Upper lobe of left lung (tissue), 6 donors: Measurements from ENCODE around the gene NUP62CL. TPM values are rescaled to one million over a fixed set of nuclear protein-coding genes. Genes with fewer than 3 reads are reported as not detected.
A peak's percentile ranks its signal among the peaks of the same experiment; 100 is the strongest.

ENCODE experiments used
- ATAC-seq, 2 donors: fragments of 200-7000 bp; cut with Tn5 transposase; one replicate each; pipeline ENCODE4 v1.9.1; 2022; ENCODE audit warnings: mild to moderate bottlenecking in 2 of 2, moderate library complexity in 2 of 2; ENCODE audit not compliant: low FRiP score in 2 of 2
- DNase-seq, 2 donors: peaks; one replicate each; pipeline ENCODE4 v3.0.0-alpha.2; 2019 to 2020
- H3K27ac ChIP-seq, 4 donors: fragments of 200-600 bp; sonication (generic); one replicate each; pipeline ENCODE4 v1.5.1; 2016 to 2019
- H3K27me3 ChIP-seq, 4 donors: fragments of 200-600 bp; sonication (generic); one replicate each; pipeline ENCODE4 v1.5.1; 2017 to 2019
- H3K36me3 ChIP-seq, 4 donors: fragments of 200-600 bp; sonication (generic); one replicate each; pipeline ENCODE4 v1.5.1; 2016 to 2019
- H3K4me1 ChIP-seq, 4 donors: fragments of 200-600 bp; sonication (generic); one replicate each; pipeline ENCODE4 v1.5.1; 2018 to 2019
- H3K4me3 ChIP-seq, 4 donors: fragments of 200-600 bp; sonication (generic); one replicate each; pipeline ENCODE4 v1.5.1; 2017 to 2019; ENCODE audit warnings: mild to moderate bottlenecking in 2 of 4, moderate library complexity in 1 of 4
- H3K9me3 ChIP-seq, 4 donors: fragments of 200-600 bp; sonication (generic); one replicate each; pipeline ENCODE4 v1.5.1; 2018 to 2019
- EP300 ChIP-seq, 4 donors: sonication (generic); formaldehyde crosslinking; IDR thresholded peaks; one replicate each; pipeline ENCODE4 v1.5.1; 2017; ENCODE audit warnings: antibody characterized with exemption in 4 of 4, control low read depth in 2 of 4
- POLR2A ChIP-seq, 4 donors: fragments of 450-650 bp; IDR thresholded peaks; one replicate each; pipeline ENCODE4 v1.5.1; 2016 to 2017; ENCODE audit warnings: antibody characterized with exemption in 4 of 4, mild to moderate bottlenecking in 2 of 4
- POLR2AphosphoS5 ChIP-seq, 2 donors: sonication (generic); formaldehyde crosslinking; IDR thresholded peaks; one replicate each; pipeline ENCODE4 v1.5.1; 2017; ENCODE audit warnings: antibody characterized with exemption in 2 of 2
- WGBS, 2 donors: methylation state at CpG; one replicate each; pipeline ENCODE4 v1.1.5; 2017 to 2018; 5-methylcytosine and 5-hydroxymethylcytosine counted together
- total RNA-seq, 6 donors: library from RNA; depleted of rRNA in 4 of 6; stranded (reverse); fragments of >200 nt in 4 of 6; gene quantifications; one replicate each; pipeline versions ENCODE4 v1.1.0 to v1.2.1, GENCODE V29; 2016 to 2021
- TF ChIP-seq, protein P1 (sequence below), 6 experiments: fragments of 450-650 bp in 4 of 6; fragments of 200-600 bp in 2 of 6; sonication (generic) in 2 of 6; IDR thresholded peaks; one replicate each; pipeline ENCODE4 v1.5.1; 2016 to 2019; ENCODE audit warnings: antibody characterized with exemption in 6 of 6
- donor health status: DM: no; HTN: no; CAD: no; lungs with moderate emphysema.
- donor health status: DM: no; HTN: yes; CAD: no; lungs with severe emphysema.

Gene NUP62CL
- total RNA-seq, 6 donors from 2014 or later = 1.5 to 22.0 (median 2.6) TPM

DNA sequence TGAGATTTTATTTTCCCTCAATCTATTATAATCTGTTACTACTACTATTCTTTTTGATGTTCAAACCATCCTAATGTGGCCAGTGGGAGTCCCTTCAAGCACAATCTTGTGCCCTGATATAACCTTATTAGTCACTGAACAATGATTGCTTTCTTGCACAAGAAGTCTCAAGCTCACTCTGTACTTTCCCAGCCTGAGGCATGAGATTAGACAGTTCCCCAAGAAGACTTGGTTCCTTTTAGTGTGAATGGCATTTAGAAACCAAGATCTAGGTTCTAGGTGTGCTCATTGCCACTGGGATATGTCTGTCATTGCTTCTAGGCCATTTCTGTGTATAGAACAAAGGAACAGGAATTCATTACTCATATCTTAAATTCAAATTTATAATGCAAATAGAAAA lies 59.6 kb downstream of the NUP62CL start:
- DNase-seq (no peak), ATAC-seq (no peak)
- Histone ChIP-seq H3K27ac (no peak overlapping the region), H3K9me3 (no peaks in the 10 kb centered on the region), H3K4me1 (no peaks in the 10 kb centered on the region), H3K27me3 (no peaks in the 10 kb centered on the region), H3K36me3 (no peaks in the 10 kb centered on the region), H3K4me3 (no peak overlapping the region)
- TF ChIP-seq POLR2A (IDR thresholded peaks at IDR 0.05) = no peak
- TF ChIP-seq EP300 (IDR thresholded peaks at IDR 0.05) = no peak
- no peak for TF ChIP-seq POLR2AphosphoS5 (IDR thresholded peaks at IDR 0.05)
- TF ChIP-seq, protein P1, sequence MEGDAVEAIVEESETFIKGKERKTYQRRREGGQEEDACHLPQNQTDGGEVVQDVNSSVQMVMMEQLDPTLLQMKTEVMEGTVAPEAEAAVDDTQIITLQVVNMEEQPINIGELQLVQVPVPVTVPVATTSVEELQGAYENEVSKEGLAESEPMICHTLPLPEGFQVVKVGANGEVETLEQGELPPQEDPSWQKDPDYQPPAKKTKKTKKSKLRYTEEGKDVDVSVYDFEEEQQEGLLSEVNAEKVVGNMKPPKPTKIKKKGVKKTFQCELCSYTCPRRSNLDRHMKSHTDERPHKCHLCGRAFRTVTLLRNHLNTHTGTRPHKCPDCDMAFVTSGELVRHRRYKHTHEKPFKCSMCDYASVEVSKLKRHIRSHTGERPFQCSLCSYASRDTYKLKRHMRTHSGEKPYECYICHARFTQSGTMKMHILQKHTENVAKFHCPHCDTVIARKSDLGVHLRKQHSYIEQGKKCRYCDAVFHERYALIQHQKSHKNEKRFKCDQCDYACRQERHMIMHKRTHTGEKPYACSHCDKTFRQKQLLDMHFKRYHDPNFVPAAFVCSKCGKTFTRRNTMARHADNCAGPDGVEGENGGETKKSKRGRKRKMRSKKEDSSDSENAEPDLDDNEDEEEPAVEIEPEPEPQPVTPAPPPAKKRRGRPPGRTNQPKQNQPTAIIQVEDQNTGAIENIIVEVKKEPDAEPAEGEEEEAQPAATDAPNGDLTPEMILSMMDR (IDR thresholded peaks at IDR 0.05) = no peak

DNA sequence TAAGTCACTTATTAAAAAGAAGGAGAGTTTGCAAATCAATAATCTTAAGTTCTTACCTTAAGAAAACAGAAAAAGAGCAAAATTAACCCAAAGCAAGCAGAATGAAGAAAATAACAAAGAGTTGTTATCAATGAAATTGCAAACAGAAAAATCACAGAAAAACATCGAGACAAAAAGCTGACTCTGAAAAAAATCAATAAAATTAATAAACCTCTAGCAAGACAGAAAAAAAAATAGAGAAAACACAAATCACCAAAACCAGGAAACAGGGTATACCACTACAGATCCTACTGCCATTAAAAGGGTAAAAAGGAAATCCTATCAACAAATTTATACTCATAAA lies 70.3 kb downstream of the NUP62CL start:
- TF ChIP-seq, protein P1 (IDR thresholded peaks at IDR 0.05) = no peak
- no peaks in the 10 kb centered on the region for H3K9me3 ChIP-seq
- no peaks in the 10 kb centered on the region for H3K36me3 ChIP-seq
- H3K27me3 ChIP-seq = no peaks in the 10 kb centered on the region
- H3K4me1 ChIP-seq = no peaks in the 10 kb centered on the region
- H3K27ac ChIP-seq = no peak overlapping the region
- 84 to 89% methylated on average over 1 of the region's 1 CpG for WGBS, 2 donors
- ATAC-seq (no peak), DNase-seq (no peak)
- H3K4me3 ChIP-seq = no peak overlapping the region

DNA sequence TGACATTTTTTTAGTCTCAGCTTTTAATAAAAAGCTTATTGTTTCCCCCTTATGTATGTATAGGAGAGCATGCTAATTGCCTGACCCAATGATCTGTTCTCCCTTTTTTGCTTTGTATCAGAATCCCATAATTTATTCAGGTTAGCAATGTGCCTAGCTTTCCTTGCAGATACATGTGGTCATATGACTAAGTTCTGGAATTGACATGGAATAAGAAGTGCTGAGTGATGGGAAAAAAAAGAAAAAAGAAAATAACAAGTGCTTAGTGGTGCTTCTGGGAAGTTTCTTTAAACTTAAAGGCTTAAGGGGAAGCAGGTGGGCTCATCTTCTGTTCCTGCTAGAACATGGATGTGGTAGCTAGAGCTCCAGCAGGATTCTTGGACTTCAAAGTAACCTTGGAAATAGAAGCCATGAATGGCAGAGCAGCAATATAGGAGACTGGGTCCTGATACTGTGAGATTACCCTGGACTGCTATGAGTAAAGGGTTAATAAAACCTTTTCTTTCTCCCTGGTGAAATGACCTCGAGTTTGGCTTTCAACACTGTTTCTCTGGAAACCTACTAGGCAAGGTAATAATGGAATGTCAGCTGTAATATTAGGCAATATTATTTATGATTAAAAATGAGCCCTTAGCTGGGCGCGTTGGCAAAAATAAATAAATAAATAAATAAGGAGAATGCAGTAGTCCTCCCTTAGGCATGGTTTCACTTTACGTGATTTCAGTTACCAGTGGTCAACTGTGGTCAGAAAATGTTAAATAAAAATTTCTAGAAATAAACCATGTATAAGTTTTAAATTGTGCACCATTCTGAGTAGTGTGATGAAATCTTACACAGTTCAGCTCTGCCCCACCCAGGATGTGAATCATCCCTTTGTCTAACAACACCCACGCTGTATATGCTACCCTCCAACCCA lies 70.9 kb downstream of the NUP62CL start:
- WGBS, 2 donors = 51 to 71% methylated on average over 5 of the region's 5 CpGs
- TF ChIP-seq, protein P1 (IDR thresholded peaks at IDR 0.05) = no peak
- TF ChIP-seq POLR2AphosphoS5 (IDR thresholded peaks at IDR 0.05) (no peak), POLR2A (IDR thresholded peaks at IDR 0.05) (no peak), EP300 (IDR thresholded peaks at IDR 0.05) (no peak)
- Histone ChIP-seq H3K4me1 (no peaks in the 10 kb centered on the region), H3K27me3 (no peaks in the 10 kb centered on the region), H3K9me3 (no peaks in the 10 kb centered on the region), H3K36me3 (no peaks in the 10 kb centered on the region), H3K27ac (no peak overlapping the region), H3K4me3 (no peak overlapping the region)
- ATAC-seq (no peak), DNase-seq (no peak)

DNA sequence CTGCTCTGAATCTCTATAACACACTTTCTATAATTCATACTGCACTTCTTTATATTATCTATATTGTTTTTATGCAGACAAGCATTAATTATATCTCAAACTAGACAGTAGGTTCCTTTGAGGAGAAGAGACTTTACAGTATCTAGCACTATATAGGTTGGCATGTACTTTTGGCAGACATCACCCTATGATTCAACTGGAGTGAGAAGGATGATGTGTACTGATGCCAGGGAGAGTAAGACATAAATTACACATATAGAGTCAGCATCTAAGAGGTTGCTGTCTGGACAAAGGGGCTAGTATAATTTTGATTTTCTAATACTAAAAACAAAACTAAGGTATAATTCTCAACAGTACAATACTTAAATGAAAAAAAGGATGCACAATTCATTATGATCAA lies 82.5 kb downstream of the NUP62CL start:
- ATAC-seq = no peak
- TF ChIP-seq POLR2A (IDR thresholded peaks at IDR 0.05) (no peak), POLR2AphosphoS5 (IDR thresholded peaks at IDR 0.05) (no peak), EP300 (IDR thresholded peaks at IDR 0.05) (no peak)
- TF ChIP-seq, protein P1 (IDR thresholded peaks at IDR 0.05) = no peak
- Histone ChIP-seq H3K4me3 (no peak overlapping the region), H3K9me3 (no peaks in the 10 kb centered on the region), H3K27me3 (no peaks in the 10 kb centered on the region), H3K36me3 (no peaks in the 10 kb centered on the region), H3K4me1 (no peaks in the 10 kb centered on the region), H3K27ac (no peak overlapping the region)
- no peak for DNase-seq

DNA sequence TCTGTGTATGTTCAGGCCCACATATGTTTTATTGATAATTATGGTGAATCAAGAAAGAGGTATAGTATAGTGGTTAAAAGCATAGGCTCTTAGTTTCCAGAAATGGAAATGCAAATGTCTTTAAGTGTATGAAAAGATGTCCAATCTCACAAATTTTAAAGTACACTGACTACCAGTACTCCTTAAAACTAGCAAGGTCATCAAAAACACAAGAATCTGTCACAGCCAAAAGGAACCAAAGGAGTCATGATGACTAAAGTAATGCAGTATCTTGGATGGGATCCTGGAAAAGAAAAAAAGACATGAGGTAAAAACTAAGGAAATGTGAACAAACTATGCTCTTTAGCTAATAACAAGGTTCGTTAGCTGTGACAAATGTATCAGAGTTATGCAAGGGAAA lies 87.0 kb downstream of the NUP62CL start:
- 80 to 100% methylated on average over 1 of the region's 1 CpG for WGBS, 2 donors
- ATAC-seq = no peak
- H3K4me1 ChIP-seq = no peaks in the 10 kb centered on the region
- H3K36me3 ChIP-seq = peaks cover 0 to 21% (median 0%) of the 10 kb centered on the region in 4 donors
- no peaks in the 10 kb centered on the region for H3K27me3 ChIP-seq
- TF ChIP-seq POLR2A (IDR thresholded peaks at IDR 0.05) (no peak), EP300 (IDR thresholded peaks at IDR 0.05) (no peak), POLR2AphosphoS5 (IDR thresholded peaks at IDR 0.05) (no peak)
- TF ChIP-seq, protein P1 (IDR thresholded peaks at IDR 0.05) = no peak
- DNase-seq = no peak
- H3K27ac ChIP-seq = peak overlapping the region in 2 of 4 donors; percentile 43 to 82
- no peaks in the 10 kb centered on the region for H3K9me3 ChIP-seq
- H3K4me3 ChIP-seq = peak overlapping the region in 2 of 4 donors; percentile 66 to 70
